OCI-LY7 (cell line): ENCODE measurements around the gene NEMP2. TPM values are rescaled to one million over a fixed set of nuclear protein-coding genes. Genes with fewer than 3 reads are reported as not detected.

Source experiments
- BruUV-seq: library from RNA; stranded (reverse); fragments of 400-500 nt; replicated peaks from 2 replicates; lab custom pipeline; 2021; lab: Mats Ljungman, UMichigan
- CTCF ChIA-PET: fragments of 300-600 bp; sonication (Branson Sonifier 250); formaldehyde crosslinking; loops from one replicate; lab custom pipeline; 2022; ENCODE audit warnings: antibody characterized with exemption; ENCODE audit not compliant: unreplicated experiment; lab: Charles Lee
- POLR2A ChIA-PET: fragments of 300-600 bp; sonication (Branson Sonifier 250); formaldehyde crosslinking; loops from one replicate; lab custom pipeline; 2022; ENCODE audit warnings: antibody characterized with exemption; lab: Charles Lee
- DNase-seq: peaks from one replicate; pipeline ENCODE4 v3.0.0-alpha.2; 2015; ENCODE audit warnings: low spot score
- H2AFZ ChIP-seq: fragments of 200-600 bp; sonication (generic), shearing (Covaris generic); 2 replicates; pipeline ENCODE4 v1.6.1; 2014; ENCODE audit warnings: mild to moderate bottlenecking, antibody characterized with exemption, low read length, moderate library complexity
- H3K27ac ChIP-seq: fragments of 200-600 bp; sonication (generic); 2 replicates; pipeline ENCODE4 v1.5.1; 2014; ENCODE audit warnings: mixed run types, low read depth, mild to moderate bottlenecking, moderate library complexity, low read length, inconsistent platforms; ENCODE audit not compliant: poor library complexity, severe bottlenecking
- H3K36me3 ChIP-seq: fragments of 200-600 bp; sonication (generic); 2 replicates; pipeline ENCODE4 v1.6.1; 2014; ENCODE audit warnings: mild to moderate bottlenecking, antibody characterized with exemption, low read length, moderate library complexity, mixed read lengths; ENCODE audit not compliant: insufficient read depth
- H3K4me1 ChIP-seq: fragments of 200-600 bp; sonication (generic); 2 replicates; pipeline ENCODE4 v1.5.1; 2014; ENCODE audit warnings: mild to moderate bottlenecking, low read length; ENCODE audit not compliant: insufficient read depth, poor library complexity, severe bottlenecking
- H3K4me2 ChIP-seq: fragments of 200-600 bp; sonication (generic); 2 replicates; pipeline ENCODE4 v1.6.1; 2014; ENCODE audit warnings: mild to moderate bottlenecking, low read length
- H3K4me3 ChIP-seq: fragments of 200-600 bp; sonication (generic); 2 replicates; pipeline ENCODE4 v1.5.1; 2014; ENCODE audit warnings: mild to moderate bottlenecking, low read depth, low read length; ENCODE audit not compliant: poor library complexity, severe bottlenecking
- H3K79me2 ChIP-seq: fragments of 200-600 bp; sonication (generic); 2 replicates; pipeline ENCODE4 v1.6.1; 2016; ENCODE audit warnings: low read depth, mild to moderate bottlenecking, low read length, moderate library complexity, mixed read lengths; ENCODE audit not compliant: insufficient read depth
- H3K9me2 ChIP-seq: fragments of 200-600 bp; sonication (generic); 2 replicates; pipeline ENCODE4 v1.6.1; 2016; ENCODE audit warnings: mild to moderate bottlenecking, low read length, mixed read lengths; ENCODE audit not compliant: insufficient read depth
- H3K9me3 ChIP-seq: fragments of 200-600 bp; sonication (generic); 2 replicates; pipeline ENCODE4 v1.6.1; 2014; ENCODE audit warnings: mild to moderate bottlenecking, mixed run types, low read length, mixed read lengths
- H4K20me1 ChIP-seq: fragments of 200-600 bp; sonication (generic); 2 replicates; pipeline ENCODE4 v1.6.1; 2014; ENCODE audit warnings: mild to moderate bottlenecking, antibody characterized with exemption, low read length, moderate library complexity, mixed read lengths; ENCODE audit not compliant: insufficient read depth
- CTCF ChIP-seq: fragments of 200-600 bp; sonication (generic); conservative IDR thresholded peaks from 2 replicates; pipeline ENCODE4 v1.5.1; 2014; ENCODE audit warnings: mild to moderate bottlenecking, antibody characterized with exemption, low read length, moderate library complexity, mixed read lengths
- EZH2phosphoT487 ChIP-seq: fragments of 200-600 bp; sonication (generic); IDR thresholded peaks from 2 replicates; pipeline ENCODE4 v1.6.1; 2018; ENCODE audit warnings: low read depth, borderline replicate concordance, mild to moderate bottlenecking, mixed run types, antibody characterized with exemption, low read length, moderate library complexity, mixed read lengths
- intact Hi-C: fragments of 100-400 bp; cut with micrococcal nuclease; formaldehyde crosslinking; loops from one replicate; pipeline ENCODE4 v1.10.0; 2022; ENCODE audit not compliant: unreplicated experiment
- small RNA-seq: library from RNA; depleted of rRNA; stranded (forward); fragments of <200 nt; gene quantifications from one replicate; pipeline ENCODE3, GENCODE V24; 2014
- total RNA-seq, 2 experiments: library from RNA; depleted of rRNA in 1 of 2; stranded (reverse); fragments of >200 nt in 1 of 2; shearing (Covaris generic) in 1 of 2; gene quantifications; 2 replicates each; pipeline ENCODE4 v1.2.3, GENCODE V29; 2014 to 2022

The NEMP2 gene
- total RNA-seq, 2 experiments from 2014 or later = 5.6 to 18.5 TPM

GRCh38 chr2:190455358-190456095 lies 79.0 kb downstream of the NEMP2 start:
- Histone ChIP-seq H3K9me2 (no peaks in the 10 kb centered on the region), H2AFZ (no peak overlapping the region), H3K9me3 (no peaks in the 10 kb centered on the region), H3K79me2 (no peaks in the 10 kb centered on the region), H3K4me3 (no peak overlapping the region), H3K36me3 (no peaks in the 10 kb centered on the region), H3K27ac (no peak overlapping the region), H4K20me1 (no peaks in the 10 kb centered on the region), H3K4me2 (no peak overlapping the region), H3K4me1 (no peaks in the 10 kb centered on the region)
- no TSS peak for BruUV-seq
- ChIA-PET POLR2A (interaction anchor here (0.6 kb wide), 1 partner anchor 8 kb away, joined by 3 read pairs; no protein-coding TSS in a partner anchor), CTCF (no interaction called here)
- TF ChIP-seq EZH2phosphoT487 (no peak), CTCF (no peak)
- intact Hi-C loops = no loop called here
- no peak for DNase-seq

- no peak overlapping the region for H2AFZ ChIP-seq
- no peaks in the 10 kb centered on the region for H3K79me2 ChIP-seq
- ChIA-PET POLR2A (interaction anchor here (0.6 kb wide), 1 partner anchor 9 kb away, joined by 3 read pairs; no protein-coding TSS in a partner anchor), CTCF (no interaction called here)
- no peaks in the 10 kb centered on the region for H3K9me2 ChIP-seq
- BruUV-seq = no TSS peak
- H3K36me3 ChIP-seq = no peaks in the 10 kb centered on the region
- no peak overlapping the region for H3K4me3 ChIP-seq
- H3K4me2 ChIP-seq = no peak overlapping the region
- H3K9me3 ChIP-seq = no peaks in the 10 kb centered on the region
- intact Hi-C loops = no loop called here
- DNase-seq = no peak
- H4K20me1 ChIP-seq = no peaks in the 10 kb centered on the region
- no peak overlapping the region for H3K27ac ChIP-seq
- TF ChIP-seq CTCF (no peak), EZH2phosphoT487 (no peak)
- H3K4me1 ChIP-seq = no peaks in the 10 kb centered on the region
Observed at GRCh38 chr2:190454795-190455194, 79.7 kb downstream of the NEMP2 start.

Small RNAs within 50 kb of the gene (small RNA-seq; reads per million reads assigned to genes)
- not detected for gene RN7SKP179

Other genes starting within 250 kb of the NEMP2 start
- gene HIBCH, start 214.9 kb downstream of the NEMP2 start, total RNA-seq (2014; rRNA removed; shearing (Covaris generic)) = 15.6 and 17.1 TPM in 2 replicates
- 26.3 and 29.7 TPM in 2 replicates for gene HIBCH, start 214.9 kb downstream of the NEMP2 start, total RNA-seq (2022)
- not detected in 2 replicates for gene INPP1, start 191.1 kb downstream of the NEMP2 start, total RNA-seq (2014; rRNA removed; shearing (Covaris generic))
- gene INPP1, start 191.1 kb downstream of the NEMP2 start, total RNA-seq (2022) = not detected in 2 replicates
- 8.3 and 11.5 TPM in 2 replicates for gene MFSD6, start 126.4 kb downstream of the NEMP2 start, total RNA-seq (2014; rRNA removed; shearing (Covaris generic))
- 19.5 and 23.1 TPM in 2 replicates for gene MFSD6, start 126.4 kb downstream of the NEMP2 start, total RNA-seq (2022)
- gene NAB1, start 114.4 kb upstream of the NEMP2 start, total RNA-seq (2014; rRNA removed; shearing (Covaris generic)) = 30.2 and 37.1 TPM in 2 replicates
- gene NAB1, start 114.4 kb upstream of the NEMP2 start, total RNA-seq (2022) = 24.5 and 29.1 TPM in 2 replicates